NCI-H1092 treated with DMSO at 0.1 percent for 48 hours (cell line): Measurements from ENCODE around the gene GPR78.
"Not testable (repeated sequence)": the region's sequence is repeated elsewhere in the genome, so short reads cannot be mapped to it uniquely, and the experiment has no call there.

Experiments used
- DNase-seq: peaks from one replicate; lab custom pipeline; 2025; lab: John Stamatoyannopoulos, UW

Gene GPR78

DNA sequence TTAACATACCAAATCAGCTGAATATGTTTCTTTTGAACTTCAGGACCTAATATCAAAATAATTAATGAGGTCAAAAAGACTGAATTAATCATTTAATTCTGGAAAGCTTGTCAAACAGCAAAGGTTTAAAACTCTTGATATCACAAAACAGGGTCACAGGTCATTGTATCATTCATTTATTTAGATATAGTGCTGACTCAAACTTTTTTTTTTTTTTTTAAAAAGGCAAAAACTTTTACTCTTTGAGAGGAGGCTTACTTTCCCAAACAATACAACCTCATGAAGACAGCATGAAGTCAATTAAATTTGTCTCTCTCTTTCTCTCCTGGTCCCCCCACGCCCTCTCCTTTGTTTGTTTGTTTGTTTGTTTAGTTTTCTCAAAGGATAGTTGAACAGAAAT lies 15.6 kb upstream of the GPR78 start:
- DNase-seq: no peak

DNA sequence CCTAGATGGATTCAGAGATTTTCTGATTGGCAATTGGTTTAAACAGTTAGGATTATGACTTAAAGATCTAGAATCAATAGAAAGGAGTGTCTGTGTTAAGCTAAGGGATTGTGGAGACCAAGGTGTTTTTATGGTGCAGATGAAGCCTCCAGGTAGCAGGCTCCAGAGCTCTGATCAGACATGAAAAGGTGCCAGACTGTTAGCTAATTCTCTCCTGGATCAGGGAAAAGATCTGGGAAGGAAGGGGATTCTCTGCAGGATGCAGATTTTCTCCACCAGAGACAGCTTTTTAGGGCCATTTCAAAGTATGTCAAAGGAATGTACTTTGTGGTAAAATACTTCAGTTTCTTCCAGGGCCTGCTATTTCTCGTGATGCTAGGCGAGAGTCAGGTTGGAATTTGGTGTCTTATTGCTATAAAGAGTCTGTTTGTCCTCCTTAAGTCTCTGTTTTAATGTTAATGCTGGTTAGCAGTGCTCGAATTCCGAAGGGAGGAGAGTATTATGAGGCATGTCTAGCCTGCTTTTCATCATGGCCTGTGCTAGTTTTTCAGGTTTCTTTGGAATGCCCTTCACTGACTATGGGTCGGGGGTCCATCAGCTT lies 12.0 kb upstream of the GPR78 start:
- DNase-seq: no peak

DNA sequence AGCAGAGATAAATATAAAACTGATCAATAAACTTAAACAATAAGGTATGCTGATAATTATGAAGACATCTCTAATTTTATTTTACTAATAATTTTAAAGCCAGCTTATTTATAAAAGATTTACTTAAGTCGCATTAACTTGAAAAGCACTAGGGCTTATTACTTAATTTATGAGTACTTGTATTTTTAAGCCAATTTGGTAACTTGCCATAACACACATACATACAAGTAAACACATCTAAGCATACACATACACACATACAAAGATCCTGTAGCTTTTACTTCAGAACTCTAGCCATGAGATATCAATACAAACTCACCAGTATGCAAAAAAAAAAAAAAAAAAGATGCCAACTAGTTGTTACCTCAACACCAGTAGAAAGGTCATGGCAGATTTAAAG lies 10.0 kb upstream of the GPR78 start:
- no peak for DNase-seq

DNA sequence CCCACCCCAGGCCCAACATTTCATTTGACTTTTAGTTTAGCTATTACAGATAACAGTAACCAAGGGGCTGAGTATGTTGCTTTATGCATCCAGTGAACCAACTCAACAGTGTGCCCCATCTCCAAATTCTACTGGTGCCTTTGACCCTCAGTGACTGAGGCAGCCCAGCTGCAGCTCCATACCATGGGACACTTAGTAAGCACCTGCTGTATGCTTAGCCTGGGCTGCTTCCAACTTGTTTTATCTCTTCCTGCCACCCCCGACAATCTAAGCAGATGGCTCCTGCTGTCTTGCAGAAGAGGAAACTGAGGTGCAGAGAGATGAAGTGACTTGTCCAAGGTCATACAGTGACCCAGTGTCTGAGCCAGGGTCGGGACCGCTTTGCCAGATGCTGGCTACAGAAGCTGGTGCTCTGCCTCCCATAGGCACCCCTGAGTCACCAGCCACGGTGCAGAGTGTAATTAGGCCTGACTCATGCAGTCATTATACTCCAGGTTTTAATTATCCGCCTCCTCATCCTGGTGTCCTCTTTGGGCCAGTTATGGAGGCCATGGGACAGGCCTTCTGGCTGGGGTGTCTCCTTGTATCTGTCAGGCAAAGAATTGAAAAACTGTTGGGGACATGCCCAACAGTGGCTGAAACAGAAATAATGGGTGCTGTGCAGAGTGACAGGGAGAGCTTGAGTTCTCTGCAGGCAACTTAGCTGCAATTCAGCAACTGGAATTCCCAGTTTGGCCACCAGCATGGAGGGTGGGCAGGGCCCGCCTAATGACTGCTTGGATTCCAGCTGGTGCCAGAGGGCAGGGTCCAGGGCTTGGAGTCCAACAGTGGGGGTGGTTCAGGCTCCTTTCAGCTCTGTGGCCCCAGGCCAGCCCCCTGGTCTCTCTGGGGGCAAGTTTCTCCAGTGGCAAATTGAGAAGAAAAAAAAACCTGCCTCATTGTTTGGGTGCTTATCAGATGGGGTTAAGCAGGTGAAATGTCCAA lies 8.2 kb upstream of the GPR78 start:
- DNase-seq: no peak

DNA sequence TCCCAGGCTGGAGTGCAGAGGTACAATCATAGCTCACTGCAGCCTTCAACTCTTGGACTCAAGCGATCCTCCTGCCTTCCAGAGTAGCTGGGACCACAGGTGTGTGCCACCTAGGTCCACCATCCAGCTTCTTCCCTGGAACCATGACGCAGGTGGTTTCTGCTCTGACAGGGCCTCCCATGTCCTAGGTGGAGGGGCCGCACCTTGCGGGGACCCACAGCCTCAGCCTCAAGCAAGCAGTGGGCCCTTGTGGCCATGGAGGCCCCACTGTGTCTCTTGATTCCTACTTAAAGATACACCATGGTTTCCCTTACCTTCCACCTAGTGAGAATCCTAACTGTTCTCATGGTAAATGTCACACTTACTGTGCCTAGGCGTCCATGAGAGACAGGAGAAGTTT lies 6.9 kb upstream of the GPR78 start:
- no peak for DNase-seq

DNA sequence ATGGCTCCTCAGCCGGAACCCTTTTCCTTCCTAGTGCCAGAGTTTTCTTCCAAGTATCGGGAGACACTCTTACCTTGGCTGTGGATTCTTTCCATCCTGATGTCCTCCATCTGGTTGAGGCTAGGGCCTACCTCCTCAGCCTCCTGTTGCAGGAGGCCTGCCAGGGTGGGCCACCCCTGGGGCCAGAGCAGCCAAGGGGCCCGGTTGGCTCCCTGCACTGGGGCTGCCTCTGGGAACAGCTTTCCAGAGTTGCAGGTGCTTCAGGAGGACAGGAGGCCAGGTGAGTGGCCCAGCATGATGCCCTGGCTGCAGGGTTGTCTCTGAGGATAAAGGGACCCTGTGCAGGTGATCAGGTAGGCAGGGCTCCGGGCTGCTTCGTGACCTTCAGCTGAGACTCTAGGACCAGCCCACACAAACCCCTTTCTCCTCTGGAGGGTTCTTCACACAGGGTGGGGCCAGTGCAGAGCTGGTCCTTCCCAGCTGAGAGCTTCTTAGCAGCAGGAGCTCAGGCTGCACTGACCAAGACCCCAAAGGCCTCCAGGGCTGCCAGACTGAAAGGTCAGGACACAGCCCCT lies 5.3 kb upstream of the GPR78 start:
- DNase-seq: no peak

DNA sequence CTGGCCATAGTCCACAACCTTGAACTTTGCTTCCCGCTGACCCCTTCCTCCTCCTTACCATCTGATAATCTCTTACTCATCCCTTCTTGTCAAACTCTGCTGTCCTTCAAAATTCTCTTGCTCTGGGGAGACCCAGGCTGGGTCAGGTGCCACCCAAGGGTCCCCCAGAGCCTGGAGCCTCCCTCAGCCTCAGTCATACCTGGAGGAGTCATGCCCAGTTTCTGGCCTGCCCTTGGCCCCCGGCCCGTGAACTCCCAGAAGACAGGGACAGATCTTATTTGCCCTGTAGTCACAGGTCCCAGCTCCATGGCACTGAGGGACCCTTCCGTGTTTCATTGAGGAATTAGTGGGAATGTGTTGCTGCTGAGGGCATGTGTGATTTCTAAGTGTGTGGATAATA lies 4.7 kb upstream of the GPR78 start:
- DNase-seq: no peak

DNA sequence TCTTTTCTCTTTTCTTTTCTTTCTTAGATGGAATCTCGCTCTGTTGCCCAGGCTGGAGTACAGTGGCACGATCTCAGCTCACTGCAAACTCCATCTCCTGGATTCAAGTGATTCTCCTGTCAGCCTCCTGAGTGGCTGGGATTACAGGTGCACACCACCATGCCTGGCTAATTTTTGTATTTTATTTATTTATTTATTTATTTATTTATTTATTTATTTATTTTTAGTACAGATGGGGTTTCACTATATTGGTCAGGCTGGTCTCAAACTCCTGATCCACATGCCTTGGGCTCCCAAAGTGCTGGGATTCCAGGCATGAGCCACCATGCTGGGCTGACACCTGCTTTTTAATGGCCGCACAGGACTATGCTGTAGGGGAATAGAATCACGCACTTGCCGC lies 3.6 kb upstream of the GPR78 start:
- DNase-seq: not testable (repeated sequence)

DNA sequence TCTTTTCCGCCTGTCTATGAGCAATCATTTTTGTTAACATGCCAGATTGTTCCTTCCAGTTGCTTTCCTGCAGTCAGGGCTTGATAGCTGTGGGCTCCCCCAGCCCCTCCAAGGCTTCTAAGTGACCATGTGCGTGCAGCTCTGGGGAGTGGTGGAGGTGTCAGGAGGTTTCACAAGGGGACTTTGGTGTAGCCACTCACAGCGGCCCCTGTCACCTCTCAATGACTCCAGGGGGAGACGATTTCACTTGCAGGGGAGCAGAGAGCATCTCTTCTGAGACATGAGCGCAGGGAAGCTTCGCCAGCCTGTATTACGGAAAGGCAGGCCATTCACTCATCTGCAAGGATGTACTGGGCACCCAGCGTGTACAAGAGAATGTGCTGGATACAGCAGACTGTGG lies 3.1 kb upstream of the GPR78 start:
- DNase-seq: no peak

DNA sequence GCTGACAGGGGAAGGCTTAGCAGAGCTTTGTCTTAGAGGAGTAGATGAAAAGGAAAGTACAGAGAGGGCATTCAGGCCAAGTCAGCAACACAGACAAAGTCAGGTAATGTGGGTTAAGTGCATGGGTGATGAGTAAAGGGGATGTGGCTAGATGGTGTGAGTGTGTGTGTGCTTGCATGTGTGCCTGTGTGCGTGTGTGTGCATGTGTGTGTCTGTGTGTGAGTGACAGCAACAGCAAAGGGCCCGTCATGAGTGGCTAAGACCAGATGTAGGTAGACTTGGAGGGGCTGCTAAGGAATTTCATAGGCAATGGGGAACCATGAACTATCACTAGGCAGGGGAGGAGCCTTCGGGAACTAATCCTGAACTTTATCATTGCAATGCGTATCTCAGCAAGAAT lies 2.2 kb upstream of the GPR78 start:
- DNase-seq: no peak

DNA sequence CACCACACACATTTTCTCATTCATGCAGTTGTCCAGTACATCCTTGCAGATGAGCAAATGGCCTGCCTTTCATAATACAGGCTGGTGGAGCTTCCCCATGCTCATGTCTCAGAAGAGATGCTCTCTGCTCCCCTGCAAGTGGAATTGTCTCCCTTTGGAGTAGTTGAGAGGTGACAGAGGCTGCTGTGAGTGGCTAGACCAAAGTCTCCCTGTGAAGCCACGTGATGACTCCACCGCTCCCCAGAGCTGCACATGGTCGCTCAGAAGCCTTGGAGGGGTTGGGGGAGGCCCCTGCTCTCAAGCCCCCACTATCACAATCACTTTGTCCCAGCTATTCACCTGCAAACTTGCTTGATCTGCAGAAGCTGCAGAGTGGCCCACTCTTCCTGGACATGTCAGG lies 1.5 kb upstream of the GPR78 start:
- DNase-seq: no peak

DNA sequence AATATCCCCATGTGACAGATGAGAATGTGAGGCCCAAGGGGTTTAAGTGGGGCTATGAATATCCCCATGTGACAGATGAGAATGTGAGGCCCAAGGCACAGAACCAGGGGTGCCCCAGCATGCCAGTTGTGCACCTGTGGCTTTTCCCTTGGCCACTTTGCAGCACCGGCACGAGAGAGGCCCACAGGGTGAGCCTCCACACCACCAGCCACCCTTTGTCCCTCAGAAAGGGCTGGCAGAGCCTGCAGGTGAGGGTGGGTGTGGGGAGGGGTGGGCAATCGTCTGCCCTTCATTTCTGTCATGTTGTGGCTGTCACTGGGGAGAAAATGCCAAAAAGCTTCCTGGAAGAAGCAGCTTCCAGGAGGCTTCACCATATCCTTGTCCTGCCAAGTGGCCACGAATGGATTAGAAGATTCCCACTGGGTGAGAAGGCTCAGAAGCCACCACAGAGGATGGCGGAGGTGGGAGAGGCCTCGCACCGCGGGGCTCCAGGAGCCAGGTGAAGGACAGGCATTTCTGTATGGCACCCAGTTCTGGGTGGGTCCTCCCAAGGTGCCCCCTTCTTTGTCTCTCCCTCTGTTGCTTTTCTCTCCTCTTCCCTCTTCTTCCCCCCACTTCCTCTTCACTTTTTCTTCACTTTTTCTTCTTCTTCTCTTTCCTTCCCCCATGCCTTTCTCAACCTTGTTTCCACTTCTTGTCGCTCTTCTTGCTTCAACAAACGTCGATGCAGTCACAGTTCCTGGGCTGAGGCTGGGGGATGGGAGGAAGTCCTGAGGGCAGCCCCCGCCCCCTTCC lies 469 bp upstream of the GPR78 start:
- DNase-seq: no peak

DNA sequence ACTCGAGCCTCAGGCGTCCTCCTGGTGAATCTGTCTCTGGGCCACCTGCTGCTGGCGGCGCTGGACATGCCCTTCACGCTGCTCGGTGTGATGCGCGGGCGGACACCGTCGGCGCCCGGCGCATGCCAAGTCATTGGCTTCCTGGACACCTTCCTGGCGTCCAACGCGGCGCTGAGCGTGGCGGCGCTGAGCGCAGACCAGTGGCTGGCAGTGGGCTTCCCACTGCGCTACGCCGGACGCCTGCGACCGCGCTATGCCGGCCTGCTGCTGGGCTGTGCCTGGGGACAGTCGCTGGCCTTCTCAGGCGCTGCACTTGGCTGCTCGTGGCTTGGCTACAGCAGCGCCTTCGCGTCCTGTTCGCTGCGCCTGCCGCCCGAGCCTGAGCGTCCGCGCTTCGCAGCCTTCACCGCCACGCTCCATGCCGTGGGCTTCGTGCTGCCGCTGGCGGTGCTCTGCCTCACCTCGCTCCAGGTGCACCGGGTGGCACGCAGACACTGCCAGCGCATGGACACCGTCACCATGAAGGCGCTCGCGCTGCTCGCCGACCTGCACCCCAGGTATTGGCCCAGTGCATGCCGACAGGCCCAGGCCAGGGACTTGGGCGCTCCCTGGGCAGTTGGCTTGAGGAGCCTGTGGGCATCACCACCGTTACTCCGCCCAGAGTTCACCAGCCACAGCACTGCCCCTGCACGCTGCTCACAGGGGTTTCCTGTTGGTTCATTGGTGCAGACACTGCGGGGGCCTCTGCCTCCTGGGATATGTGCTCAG lies 1.1 kb downstream of the GPR78 start:
- no peak for DNase-seq

DNA sequence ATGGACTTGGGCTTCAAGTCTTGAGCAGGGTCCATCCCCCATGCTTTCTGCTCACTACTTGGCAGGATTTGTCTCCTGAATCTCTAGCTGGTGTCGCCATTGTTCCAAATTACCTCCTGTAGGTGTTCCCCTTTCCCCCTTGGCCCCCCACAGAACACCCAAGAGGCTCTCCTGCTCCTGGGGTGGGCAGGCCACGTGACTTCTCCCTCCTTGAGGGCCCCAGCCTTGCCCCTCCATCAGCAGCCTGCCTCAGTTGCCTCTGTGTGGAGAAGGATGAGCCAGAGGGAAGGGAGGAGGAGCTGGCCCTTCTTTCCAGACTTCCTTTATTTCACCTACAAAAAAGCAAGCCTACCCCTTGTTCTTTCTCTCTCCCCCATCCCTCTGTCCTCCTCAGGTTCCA lies 1.8 kb downstream of the GPR78 start:
- no peak for DNase-seq

DNA sequence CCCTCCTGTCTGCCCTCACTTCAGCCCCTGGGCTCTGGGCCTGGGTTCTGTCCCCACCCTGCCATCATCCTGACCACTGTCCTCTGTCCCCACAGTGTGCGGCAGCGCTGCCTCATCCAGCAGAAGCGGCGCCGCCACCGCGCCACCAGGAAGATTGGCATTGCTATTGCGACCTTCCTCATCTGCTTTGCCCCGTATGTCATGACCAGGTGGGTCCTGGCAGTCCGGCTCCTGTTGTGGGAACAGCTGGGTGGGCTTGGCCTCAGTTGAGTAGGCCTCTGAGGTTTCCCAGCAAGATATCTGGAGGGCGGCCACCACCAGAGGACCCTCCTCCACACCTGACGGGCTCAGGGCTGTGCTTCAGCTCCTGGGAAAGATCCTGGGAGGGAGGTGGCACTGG lies 2.2 kb downstream of the GPR78 start:
- DNase-seq: no peak

DNA sequence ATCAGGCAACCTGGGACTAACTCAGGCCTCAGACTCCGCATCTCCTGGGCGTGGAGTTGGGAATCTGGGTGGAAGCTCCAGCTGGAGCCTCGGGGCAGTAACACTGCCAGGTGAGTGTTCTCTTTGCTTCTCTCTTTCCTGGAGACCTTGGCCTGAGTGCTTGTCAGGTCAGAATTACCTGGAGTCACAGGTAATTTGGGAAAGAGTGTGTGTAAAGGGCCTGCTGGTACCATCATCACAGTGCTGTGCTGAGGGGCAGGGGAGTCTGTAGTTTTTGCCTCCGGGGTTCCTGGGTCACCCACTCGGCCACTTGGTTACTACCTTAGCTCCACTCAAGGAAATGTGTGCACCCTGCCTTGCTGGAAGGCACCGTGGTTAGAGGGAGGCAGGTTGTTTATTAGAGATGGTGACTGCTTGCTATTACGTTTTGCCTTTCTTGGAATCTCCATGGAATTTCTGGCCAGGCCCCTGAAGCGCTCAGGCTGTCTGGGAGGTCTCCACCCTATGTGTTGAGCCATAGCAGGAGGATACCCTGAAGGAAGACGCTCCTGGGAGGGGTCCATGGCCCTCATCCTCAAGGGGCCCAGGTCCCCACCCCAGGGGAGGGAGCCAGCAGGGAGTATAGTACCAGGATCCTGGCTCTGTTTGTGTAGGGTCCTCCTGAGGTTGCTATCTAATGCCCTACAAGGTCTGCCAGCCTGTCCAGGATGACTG lies 2.9 kb downstream of the GPR78 start:
- DNase-seq: no peak

DNA sequence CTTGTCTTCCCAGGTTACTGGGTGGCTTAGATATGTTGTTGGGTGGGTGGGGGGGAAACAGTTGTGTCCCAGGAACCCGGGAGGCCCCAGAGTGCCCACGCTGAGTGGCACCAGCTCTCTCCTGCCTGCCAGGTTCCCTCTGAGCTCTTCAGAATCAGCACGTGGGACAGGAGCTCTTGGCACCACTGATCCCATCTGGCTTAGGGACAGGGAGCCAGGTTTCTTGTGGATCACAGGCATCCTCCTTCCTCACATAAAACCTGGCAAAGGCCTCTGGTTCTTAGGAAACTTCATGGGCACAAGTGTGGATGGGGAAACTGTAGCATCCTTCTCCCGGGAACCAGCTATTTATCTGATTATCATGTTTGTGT lies 3.4 kb downstream of the GPR78 start:
- DNase-seq: no peak

DNA sequence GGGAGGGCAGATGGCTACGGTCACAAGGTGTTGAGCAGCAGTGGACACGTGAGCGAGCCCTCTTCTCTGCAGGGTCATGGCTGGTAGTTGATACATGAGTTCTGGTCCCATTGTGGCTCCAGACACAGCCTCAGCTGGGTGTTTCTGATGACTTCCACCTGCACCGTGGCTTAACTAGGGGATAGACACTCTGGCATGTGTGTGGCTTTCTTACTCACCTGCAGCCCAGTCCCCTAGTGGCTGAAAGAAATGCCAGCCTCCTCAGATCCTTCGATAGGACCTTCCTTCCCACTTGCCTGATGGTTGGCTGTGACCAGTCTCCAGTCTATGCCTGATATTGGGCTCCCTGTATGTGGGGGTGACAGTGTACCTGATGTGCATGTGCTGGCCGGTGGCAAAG lies 5.0 kb downstream of the GPR78 start:
- no peak for DNase-seq

DNA sequence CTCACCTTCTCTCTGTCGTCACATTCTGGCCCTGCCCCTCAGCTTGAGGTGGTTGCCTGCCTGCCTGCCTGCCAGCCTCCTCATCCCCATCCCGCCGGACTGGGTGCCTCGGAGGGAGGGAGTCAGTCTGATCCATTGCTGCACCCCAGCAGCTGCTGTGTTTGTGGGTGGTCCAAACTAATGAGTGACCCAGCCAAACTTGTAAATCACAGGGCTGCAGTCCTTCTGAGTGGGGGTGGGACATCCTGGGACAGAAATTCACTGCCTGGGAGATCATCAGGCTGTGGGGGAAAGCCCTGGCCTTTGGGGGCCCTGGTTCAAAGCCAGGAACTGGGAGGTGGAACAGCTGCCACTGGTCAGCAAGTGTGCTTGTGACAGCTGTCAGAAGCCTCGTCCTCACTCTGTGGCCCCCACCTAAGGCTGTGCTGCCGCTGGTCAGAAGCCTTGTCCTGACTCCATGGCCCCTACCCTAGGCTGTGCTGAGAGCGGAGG lies 5.6 kb downstream of the GPR78 start:
- DNase-seq: no peak

DNA sequence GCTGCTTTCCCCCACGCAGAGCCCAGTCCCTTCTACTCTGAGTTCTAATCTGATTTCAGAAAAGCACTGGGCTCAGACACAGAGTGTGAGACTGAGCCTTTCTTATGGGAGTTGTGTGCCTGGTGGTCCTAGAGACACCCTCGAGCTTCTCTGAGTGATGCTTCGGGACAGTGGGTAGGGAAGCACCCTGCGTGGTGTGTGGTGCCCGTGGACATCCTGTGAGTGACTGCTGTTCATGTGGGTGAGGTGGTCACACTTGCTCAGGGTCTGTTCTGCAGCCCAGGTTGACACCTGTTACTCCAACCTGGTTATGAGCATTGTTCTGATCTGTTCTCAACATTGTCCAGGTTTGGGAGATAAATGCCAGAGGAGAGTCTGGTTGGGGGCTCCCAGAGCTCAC lies 6.1 kb downstream of the GPR78 start:
- DNase-seq: no peak
